Skeletal muscle satellite cell (primary cell): ENCODE measurements around the gene ARHGAP10.
"Not testable (repeated sequence)": the region's sequence is repeated elsewhere in the genome, so short reads cannot be mapped to it uniquely, and the experiment has no call there.

Source experiments
- H3K27me3 ChIP-seq: 2 replicates; pipeline ENCODE4 v1.7.0; 2013; ENCODE audit warnings: low read length; ENCODE audit not compliant: control insufficient read depth, insufficient read depth
- H3K36me3 ChIP-seq: 2 replicates; pipeline ENCODE4 v1.7.0; 2013; ENCODE audit warnings: mild to moderate bottlenecking, control low read depth, low read length; ENCODE audit not compliant: insufficient read depth
- H3K4me1 ChIP-seq: 2 replicates; pipeline ENCODE4 v1.7.0; 2013; ENCODE audit warnings: low read length; ENCODE audit not compliant: control insufficient read depth, insufficient read depth
- H3K4me2 ChIP-seq: 2 replicates; pipeline ENCODE4 v1.7.0; 2013; ENCODE audit warnings: mild to moderate bottlenecking, low read length
- H3K4me3 ChIP-seq: 2 replicates; pipeline ENCODE4 v1.7.0; 2013; ENCODE audit warnings: low read length
- H3K9ac ChIP-seq: 2 replicates; pipeline ENCODE4 v1.7.0; 2013; ENCODE audit warnings: mild to moderate bottlenecking, low read depth, low read length, moderate library complexity
- H3K9me3 ChIP-seq: replicated peaks from 2 replicates; pipeline ENCODE4 v1.7.0; 2013; ENCODE audit warnings: mild to moderate bottlenecking, control low read depth, low read length

ARHGAP10 gene

GRCh38 chr4:147787204-147787603, 55.3 kb downstream of the ARHGAP10 start:
- Histone ChIP-seq H3K36me3 (no peaks in the 10 kb centered on the region), H3K9ac (no peak overlapping the region), H3K9me3 (no peaks in the 10 kb centered on the region), H3K4me2 (peak overlapping the region; percentile 48), H3K27me3 (no peaks in the 10 kb centered on the region), H3K4me3 (no peak overlapping the region), H3K4me1 (peaks cover 49% of the 10 kb centered on the region)

GRCh38 chr4:147788791-147789190, 56.9 kb downstream of the ARHGAP10 start:
- H3K36me3 ChIP-seq = no peaks in the 10 kb centered on the region
- H3K4me3 ChIP-seq = no peak overlapping the region
- H3K27me3 ChIP-seq = no peaks in the 10 kb centered on the region
- H3K4me1 ChIP-seq = peaks cover 53% of the 10 kb centered on the region
- H3K9me3 ChIP-seq = no peaks in the 10 kb centered on the region
- H3K9ac ChIP-seq = no peak overlapping the region
- H3K4me2 ChIP-seq = no peak overlapping the region

DNA sequence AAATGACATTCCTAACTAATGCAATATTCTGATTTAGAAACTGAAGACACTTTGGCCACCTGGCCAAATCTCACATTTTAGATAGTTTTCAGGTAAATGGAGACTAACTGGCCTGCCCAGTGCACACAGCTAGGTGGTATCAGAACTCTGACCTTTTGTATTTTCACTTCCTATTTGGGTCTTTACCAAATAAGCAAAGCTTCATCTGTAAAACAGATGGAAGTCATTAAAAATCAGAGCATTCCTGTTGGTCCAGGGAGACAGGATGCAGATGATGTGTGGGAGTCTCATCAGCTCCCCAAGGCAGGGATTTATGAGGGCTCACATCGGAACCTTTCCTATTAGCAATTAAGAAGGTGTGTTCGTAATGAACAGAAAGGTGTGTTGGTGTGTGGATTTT, 57.7 kb downstream of the ARHGAP10 start:
- Histone ChIP-seq H3K4me3 (no peak overlapping the region), H3K27me3 (no peaks in the 10 kb centered on the region), H3K9me3 (no peaks in the 10 kb centered on the region), H3K4me1 (peaks cover 58% of the 10 kb centered on the region), H3K36me3 (no peaks in the 10 kb centered on the region), H3K9ac (no peak overlapping the region), H3K4me2 (no peak overlapping the region)

GRCh38 chr4:147790412-147790811, 58.5 kb downstream of the ARHGAP10 start:
- Histone ChIP-seq H3K36me3 (no peaks in the 10 kb centered on the region), H3K9me3 (no peaks in the 10 kb centered on the region), H3K4me1 (peaks cover 53% of the 10 kb centered on the region), H3K4me3 (no peak overlapping the region), H3K4me2 (no peak overlapping the region), H3K27me3 (no peaks in the 10 kb centered on the region), H3K9ac (no peak overlapping the region)

- Histone ChIP-seq H3K27me3 (no peaks in the 10 kb centered on the region), H3K4me3 (no peak overlapping the region), H3K36me3 (no peaks in the 10 kb centered on the region)
Observed at GRCh38 chr4:147791341-147791740, 59.5 kb downstream of the ARHGAP10 start.

GRCh38 chr4:147791865-147792264, 60.0 kb downstream of the ARHGAP10 start:
- Histone ChIP-seq H3K27me3 (no peaks in the 10 kb centered on the region), H3K9me3 (no peaks in the 10 kb centered on the region), H3K4me3 (no peak overlapping the region), H3K4me2 (no peak overlapping the region), H3K4me1 (peaks cover 40% of the 10 kb centered on the region), H3K9ac (no peak overlapping the region), H3K36me3 (no peaks in the 10 kb centered on the region)

More at GRCh38 chr4:147791341-147791740, 59.5 kb downstream of the ARHGAP10 start:
- no peak overlapping the region for H3K4me2 ChIP-seq
- H3K4me1 ChIP-seq = peaks cover 45% of the 10 kb centered on the region
- no peak overlapping the region for H3K9ac ChIP-seq
- no peaks in the 10 kb centered on the region for H3K9me3 ChIP-seq

- H3K4me1 ChIP-seq = peaks cover 27% of the 10 kb centered on the region
- no peak overlapping the region for H3K4me3 ChIP-seq
- no peak overlapping the region for H3K4me2 ChIP-seq
- no peaks in the 10 kb centered on the region for H3K9me3 ChIP-seq
- no peaks in the 10 kb centered on the region for H3K27me3 ChIP-seq
- no peak overlapping the region for H3K9ac ChIP-seq
- no peaks in the 10 kb centered on the region for H3K36me3 ChIP-seq
Observed at GRCh38 chr4:147793569-147794313, 61.9 kb downstream of the ARHGAP10 start.

DNA sequence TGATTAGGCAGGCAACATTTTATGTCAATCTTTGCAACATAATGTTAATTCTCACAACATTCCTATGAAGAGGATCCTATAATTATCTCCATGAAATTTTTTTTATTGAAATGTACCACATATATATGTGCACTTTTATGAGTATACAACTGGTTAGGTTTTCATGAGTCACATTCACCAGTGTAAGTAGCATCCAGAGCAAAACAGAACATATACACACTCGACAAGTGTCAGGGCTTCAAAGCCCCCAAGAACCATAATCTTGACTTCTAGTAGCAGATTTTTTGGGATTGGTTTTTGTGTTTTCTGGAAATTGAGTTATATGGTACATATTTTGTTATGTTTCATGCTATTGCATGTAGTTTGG, 62.4 kb downstream of the ARHGAP10 start:
- H3K4me3 ChIP-seq = no peak overlapping the region
- no peaks in the 10 kb centered on the region for H3K36me3 ChIP-seq
- H3K9ac ChIP-seq = no peak overlapping the region
- no peaks in the 10 kb centered on the region for H3K9me3 ChIP-seq
- H3K4me1 ChIP-seq = peaks cover 21% of the 10 kb centered on the region
- H3K4me2 ChIP-seq = no peak overlapping the region
- H3K27me3 ChIP-seq = no peaks in the 10 kb centered on the region

- Histone ChIP-seq H3K9ac (no peak overlapping the region), H3K4me2 (no peak overlapping the region), H3K36me3 (no peaks in the 10 kb centered on the region), H3K9me3 (no peaks in the 10 kb centered on the region), H3K4me1 (peaks cover 16% of the 10 kb centered on the region), H3K27me3 (no peaks in the 10 kb centered on the region), H3K4me3 (no peak overlapping the region)
Observed at GRCh38 chr4:147794787-147795413, 63.0 kb downstream of the ARHGAP10 start.

GRCh38 chr4:147799057-147799456, 67.2 kb downstream of the ARHGAP10 start:
- not testable (repeated sequence) for H3K4me1 ChIP-seq, H3K9me3 ChIP-seq, H3K4me3 ChIP-seq, H3K27me3 ChIP-seq, H3K4me2 ChIP-seq, H3K36me3 ChIP-seq, H3K9ac ChIP-seq

DNA sequence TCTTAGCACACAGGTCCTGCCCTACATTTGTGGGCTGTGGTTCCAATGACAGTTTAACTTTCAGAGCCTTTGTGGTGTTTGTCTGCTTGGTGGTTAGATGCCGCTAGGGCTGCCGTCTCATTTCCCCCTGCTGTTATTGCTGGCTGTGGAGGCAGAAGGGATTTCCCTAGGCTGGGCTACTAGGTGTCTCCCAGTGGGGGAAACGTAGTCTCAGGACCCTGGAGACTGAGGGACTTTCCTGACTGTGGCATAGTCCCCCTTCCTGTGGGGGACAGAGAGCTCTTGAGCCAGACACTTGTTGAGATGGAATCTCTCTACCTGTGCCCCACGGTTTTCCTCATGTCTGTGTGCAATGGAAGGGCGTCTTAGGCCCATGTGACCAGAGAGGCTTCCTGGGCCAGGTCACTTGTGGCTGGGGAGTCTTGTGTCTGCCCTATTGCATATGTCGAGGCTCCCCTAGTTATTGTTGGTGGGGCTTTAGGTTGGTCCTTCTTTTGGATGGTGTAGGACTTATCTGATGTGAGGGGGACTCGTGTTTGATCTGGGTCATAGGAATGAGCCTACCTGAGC, 68.2 kb downstream of the ARHGAP10 start:
- Histone ChIP-seq H3K4me2 (no peak overlapping the region), H3K36me3 (no peaks in the 10 kb centered on the region), H3K9me3 (no peaks in the 10 kb centered on the region), H3K9ac (no peak overlapping the region), H3K27me3 (no peaks in the 10 kb centered on the region), H3K4me1 (no peaks in the 10 kb centered on the region), H3K4me3 (no peak overlapping the region)

DNA sequence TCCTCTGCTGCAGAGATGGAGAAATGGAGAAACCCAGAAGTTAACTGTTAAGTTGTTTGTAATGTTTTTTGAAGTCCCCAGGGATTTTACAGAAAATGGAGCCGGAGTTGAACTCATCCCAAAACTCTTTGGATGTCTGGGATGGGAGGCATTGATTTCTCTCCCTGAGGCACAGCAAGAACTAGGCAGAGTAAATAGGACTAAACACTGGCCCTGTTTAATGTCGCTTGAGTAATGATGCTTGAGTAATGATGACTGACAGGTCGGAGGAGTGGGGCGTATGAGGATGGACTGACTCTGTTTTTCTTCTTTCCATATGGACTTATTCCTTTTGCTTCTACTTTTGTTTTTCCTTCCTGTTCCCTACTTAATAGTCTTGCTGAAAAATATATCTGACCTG, 69.9 kb downstream of the ARHGAP10 start:
- Histone ChIP-seq H3K4me1 (no peaks in the 10 kb centered on the region), H3K9ac (no peak overlapping the region), H3K9me3 (no peaks in the 10 kb centered on the region), H3K36me3 (no peaks in the 10 kb centered on the region), H3K4me2 (no peak overlapping the region), H3K4me3 (no peak overlapping the region), H3K27me3 (no peaks in the 10 kb centered on the region)
